ENCODE results near the gene EBNA1BP2. TPM values are rescaled to one million over a fixed set of nuclear protein-coding genes. Genes with fewer than 3 reads are reported as not detected.

The EBNA1BP2 gene
- total and polyA plus RNA-seq, 8 donors, result 13.2 to 47.1 (median 23.7) TPM

GRCh38 chr1:43135857-43136781 is 36.0 kb downstream of the EBNA1BP2 start:
- Histone ChIP-seq H3K4me1 (no peaks in the 10 kb centered on the region), H3K36me3 (no peaks in the 10 kb centered on the region), H3K27me3 (no peaks in the 10 kb centered on the region), H3K27ac (no peak overlapping the region), H3K4me3 (no peak overlapping the region), H3K9me3 (no peaks in the 10 kb centered on the region)
- WGBS, 2 donors, result 57 to 69% methylated on average over 9 of the region's 9 CpGs
- intact Hi-C loops (cut with DNase I), result no loop called here
- DNase-seq (no peak), FAIRE-seq (no peak), ATAC-seq (no peak)
- no peak for TF ChIP-seq CTCF (IDR thresholded peaks at IDR 0.05)

- Histone ChIP-seq H3K36me3 (no peaks in the 10 kb centered on the region), H3K9me3 (no peaks in the 10 kb centered on the region), H3K27me3 (no peaks in the 10 kb centered on the region), H3K27ac (no peak overlapping the region), H3K4me3 (no peak overlapping the region), H3K4me1 (no peaks in the 10 kb centered on the region)
- intact Hi-C loops (cut with DNase I), result no loop called here
- FAIRE-seq (no peak), ATAC-seq (no peak), DNase-seq (no peak)
- TF ChIP-seq CTCF (IDR thresholded peaks at IDR 0.05), result no peak
Measured at GRCh38 chr1:43134640-43135039, 37.5 kb downstream of the EBNA1BP2 start.

- ATAC-seq, result no peak
Measured at GRCh38 chr1:43134068-43134467, 38.0 kb downstream of the EBNA1BP2 start.

GRCh38 chr1:43129426-43129825 is 42.7 kb downstream of the EBNA1BP2 start:
- no peak for TF ChIP-seq CTCF (IDR thresholded peaks at IDR 0.05)
- no peak for FAIRE-seq
- H3K36me3 ChIP-seq, result no peaks in the 10 kb centered on the region
- intact Hi-C loops (cut with DNase I), result no loop called here
- H3K4me1 ChIP-seq, result no peaks in the 10 kb centered on the region
- ATAC-seq, result no peak
- DNase-seq, result no peak
- H3K27ac ChIP-seq, result no peak overlapping the region
- H3K27me3 ChIP-seq, result no peaks in the 10 kb centered on the region
- no peaks in the 10 kb centered on the region for H3K9me3 ChIP-seq
- 73 to 76% methylated on average over 5 of the region's 5 CpGs for WGBS, 2 donors
- H3K4me3 ChIP-seq, result no peak overlapping the region

More at GRCh38 chr1:43134068-43134467, 38.0 kb downstream of the EBNA1BP2 start:
- no peaks in the 10 kb centered on the region for H3K27me3 ChIP-seq
- TF ChIP-seq CTCF (IDR thresholded peaks at IDR 0.05), result no peak
- H3K4me1 ChIP-seq, result no peaks in the 10 kb centered on the region
- H3K27ac ChIP-seq, result no peak overlapping the region
- H3K9me3 ChIP-seq, result no peaks in the 10 kb centered on the region
- DNase-seq, result no peak
- intact Hi-C loops (cut with DNase I), result no loop called here
- WGBS, 2 donors, result 8 to 17% methylated on average over 1 of the region's 1 CpG
- no peak for FAIRE-seq
- H3K36me3 ChIP-seq, result no peaks in the 10 kb centered on the region
- H3K4me3 ChIP-seq, result no peak overlapping the region

GRCh38 chr1:43128816-43129215 is 43.3 kb downstream of the EBNA1BP2 start:
- Histone ChIP-seq H3K27me3 (no peaks in the 10 kb centered on the region), H3K9me3 (no peaks in the 10 kb centered on the region), H3K4me1 (no peaks in the 10 kb centered on the region), H3K4me3 (no peak overlapping the region), H3K27ac (no peak overlapping the region), H3K36me3 (no peaks in the 10 kb centered on the region)
- intact Hi-C loops (cut with DNase I), result no loop called here
- WGBS, 2 donors, result 67 to 81% methylated on average over 3 of the region's 3 CpGs
- DNase-seq (no peak), FAIRE-seq (no peak), ATAC-seq (no peak)
- no peak for TF ChIP-seq CTCF (IDR thresholded peaks at IDR 0.05)
